Measurements from ENCODE around the gene SNX25.
"Not testable (repeated sequence)": the region's sequence is repeated elsewhere in the genome, so short reads cannot be mapped to it uniquely, and the experiment has no call there.

Gene SNX25

GRCh38 chr4:185309770-185310169 lies 100.4 kb downstream of the SNX25 start:
- DNase-seq: no peak

- DNase-seq: no peak
Measured at GRCh38 chr4:185311113-185311888, 101.9 kb downstream of the SNX25 start.

- no peak for DNase-seq
Measured at GRCh38 chr4:185312699-185313098, 103.3 kb downstream of the SNX25 start.

GRCh38 chr4:185317462-185317861 lies 108.1 kb downstream of the SNX25 start:
- not testable (repeated sequence) for DNase-seq

GRCh38 chr4:185317880-185318279 lies 108.5 kb downstream of the SNX25 start:
- no peak for DNase-seq

GRCh38 chr4:185318679-185319078 lies 109.3 kb downstream of the SNX25 start:
- no peak for DNase-seq

- no peak for DNase-seq
Measured at GRCh38 chr4:185322803-185323202, 113.4 kb downstream of the SNX25 start.

- DNase-seq: no peak
Measured at GRCh38 chr4:185323606-185324005, 114.2 kb downstream of the SNX25 start.

- DNase-seq: not testable (repeated sequence)
Measured at GRCh38 chr4:185324361-185324760, 115.0 kb downstream of the SNX25 start.

GRCh38 chr4:185325721-185326120 lies 116.3 kb downstream of the SNX25 start:
- DNase-seq: not testable (repeated sequence)

- no peak for DNase-seq
Measured at GRCh38 chr4:185328586-185328985, 119.2 kb downstream of the SNX25 start.

GRCh38 chr4:185329879-185330510 lies 120.6 kb downstream of the SNX25 start:
- not testable (repeated sequence) for DNase-seq

GRCh38 chr4:185332575-185333464 lies 123.4 kb downstream of the SNX25 start:
- DNase-seq: no peak

- DNase-seq: no peak
Measured at GRCh38 chr4:185334326-185334725, 124.9 kb downstream of the SNX25 start.

- peak; percentile 21 for DNase-seq
Measured at GRCh38 chr4:185335579-185335978, 126.2 kb downstream of the SNX25 start.

GRCh38 chr4:185339941-185340340 lies 130.5 kb downstream of the SNX25 start:
- DNase-seq: no peak

GRCh38 chr4:185341377-185341776 lies 132.0 kb downstream of the SNX25 start:
- no peak for DNase-seq

- no peak for DNase-seq
Measured at GRCh38 chr4:185341841-185342240, 132.4 kb downstream of the SNX25 start.

GRCh38 chr4:185343726-185344581 lies 134.6 kb downstream of the SNX25 start:
- no peak for DNase-seq

GRCh38 chr4:185344743-185345538 lies 135.5 kb downstream of the SNX25 start:
- no peak for DNase-seq

- no peak for DNase-seq
Measured at GRCh38 chr4:185346975-185347601, 137.7 kb downstream of the SNX25 start.

Measured in kidney glomerular epithelial cell (primary cell).